CD14-positive monocyte (primary cell): ENCODE measurements around the gene C1QTNF6. TPM values are rescaled to one million over a fixed set of nuclear protein-coding genes. Genes with fewer than 3 reads are reported as not detected.

Experiments
- DNase-seq, 3 donors: peaks; one replicate each; pipeline ENCODE4 v3.0.0-alpha.2; 2011 to 2022
- H2AFZ ChIP-seq: 2 replicates; pipeline ENCODE4 v1.6.0; 2012; ENCODE audit warnings: mild to moderate bottlenecking, low read depth, low read length, inconsistent platforms; ENCODE audit not compliant: insufficient read depth, poor library complexity, severe bottlenecking
- H3K27ac ChIP-seq, 2 donors: 1 replicate in 1 of 2; 2 replicates in 1 of 2; pipeline ENCODE4 v1.5.1; 2012 to 2013; ENCODE audit warnings: low read length in 2 of 2, control low read depth in 1 of 2, inconsistent platforms in 1 of 2, low read depth in 1 of 2, mild to moderate bottlenecking in 1 of 2
- H3K27me3 ChIP-seq, 2 donors: one replicate each; pipeline versions ENCODE4 v1.6.0 to v1.6.1; 2011 to 2013; ENCODE audit warnings: low read length in 2 of 2; ENCODE audit not compliant: control insufficient read depth in 2 of 2, insufficient read depth in 2 of 2
- H3K36me3 ChIP-seq, 2 donors: replicated peaks in 1 of 2; 1 replicate in 1 of 2; 2 replicates in 1 of 2; pipeline versions ENCODE4 v1.5.1 to v1.6.1; 2012 to 2013; ENCODE audit warnings: low read length in 2 of 2, control low read depth in 1 of 2, inconsistent platforms in 1 of 2, mild to moderate bottlenecking in 1 of 2; ENCODE audit not compliant: insufficient read depth in 2 of 2, control insufficient read depth in 1 of 2
- H3K4me1 ChIP-seq, 2 donors: 1 replicate in 1 of 2; 2 replicates in 1 of 2; pipeline versions ENCODE4 v1.5.1 to v1.6.1; 2012 to 2013; ENCODE audit warnings: low read length in 2 of 2, control low read depth in 1 of 2, inconsistent platforms in 1 of 2, mild to moderate bottlenecking in 1 of 2, moderate library complexity in 1 of 2; ENCODE audit not compliant: insufficient read depth in 2 of 2, control insufficient read depth in 1 of 2
- H3K4me2 ChIP-seq: replicated peaks from 2 replicates; pipeline ENCODE3; 2012; ENCODE audit warnings: low read length, moderate library complexity, mild to moderate bottlenecking; ENCODE audit not compliant: poor library complexity, severe bottlenecking; ENCODE audit errors: extremely low read depth
- H3K4me3 ChIP-seq, 3 experiments: fragments of 200-600 bp in 1 of 3; sonication (generic) in 1 of 3; replicated peaks in 1 of 3; 1 replicate in 2 of 3; 2 replicates in 1 of 3; pipeline ENCODE4 v1.5.1; 2011 to 2013; ENCODE audit warnings: low read length in 3 of 3, mild to moderate bottlenecking in 3 of 3, control low read depth in 2 of 3, low read depth in 2 of 3, inconsistent platforms in 1 of 3, moderate library complexity in 1 of 3
- H3K79me2 ChIP-seq: 2 replicates; pipeline ENCODE4 v1.6.0; 2012; ENCODE audit warnings: mild to moderate bottlenecking, control low read depth, inconsistent platforms, low read length, moderate library complexity; ENCODE audit not compliant: insufficient read depth
- H3K9ac ChIP-seq: 2 replicates; pipeline ENCODE4 v1.6.0; 2017; ENCODE audit warnings: low read length, mild to moderate bottlenecking; ENCODE audit not compliant: insufficient read depth, poor library complexity, severe bottlenecking
- H3K9me3 ChIP-seq, 2 donors: replicated peaks in 1 of 2; 1 replicate in 1 of 2; 2 replicates in 1 of 2; pipeline versions ENCODE4 v1.5.1 to v1.6.1; 2012 to 2013; ENCODE audit warnings: low read length in 2 of 2, control low read depth in 1 of 2; ENCODE audit not compliant: control insufficient read depth in 1 of 2, insufficient read depth in 1 of 2
- H4K20me1 ChIP-seq: 2 replicates; pipeline ENCODE4 v1.6.0; 2012; ENCODE audit warnings: mild to moderate bottlenecking, low read length, control low read depth, moderate library complexity; ENCODE audit not compliant: insufficient read depth
- H3K27ac Mint-ChIP-seq, 7 donors: one replicate each; pipeline ENCODE4 v1.8.0; 2020; ENCODE audit warnings: mild to moderate bottlenecking in 7 of 7, mixed read lengths in 7 of 7, moderate library complexity in 6 of 7, inconsistent platforms in 2 of 7
- H3K27me3 Mint-ChIP-seq, 3 donors: one replicate each; pipeline ENCODE4 v1.8.0; 2021 to 2022; ENCODE audit warnings: low read depth in 3 of 3, mild to moderate bottlenecking in 3 of 3, mixed read lengths in 3 of 3, moderate library complexity in 3 of 3, inconsistent platforms in 1 of 3
- H3K36me3 Mint-ChIP-seq, 2 donors: one replicate each; pipeline ENCODE4 v1.8.0; 2020; ENCODE audit warnings: mixed read lengths in 2 of 2, inconsistent platforms in 1 of 2, mild to moderate bottlenecking in 1 of 2
- H3K4me1 Mint-ChIP-seq: one replicate; pipeline ENCODE4 v1.8.0; 2020; ENCODE audit warnings: mild to moderate bottlenecking, mixed read lengths
- H3K4me3 Mint-ChIP-seq, 2 donors: one replicate each; pipeline ENCODE4 v1.8.0; 2020; ENCODE audit warnings: mild to moderate bottlenecking in 2 of 2, mixed read lengths in 2 of 2, moderate library complexity in 1 of 2
- H3K9me3 Mint-ChIP-seq, 7 donors: one replicate each; pipeline ENCODE4 v1.8.0; 2020 to 2022; ENCODE audit warnings: mixed read lengths in 7 of 7, mild to moderate bottlenecking in 6 of 7, moderate library complexity in 6 of 7, inconsistent platforms in 2 of 7
- WGBS: methylation state at CpG from one replicate; pipeline ENCODE4 v1.1.5; 2013; ENCODE audit warnings: missing lambda C conversion rate; ENCODE audit not compliant: insufficient coverage; 5-methylcytosine and 5-hydroxymethylcytosine counted together
- intact Hi-C, 2 donors: fragments of 100-400 bp; cut with micrococcal nuclease; formaldehyde crosslinking; loops; one replicate each; pipeline versions ENCODE4 v1.15.0 to v1.15.1; 2023
- polyA plus RNA-seq, 3 donors: library from polyadenylated mRNA; depleted of rRNA in 1 of 3; unstranded in 2 of 3; stranded (reverse) in 1 of 3; fragments of 300-500 nt in 2 of 3; fragments of >200 nt in 1 of 3; fragmentation: Illumina TruSeq in 2 of 3; gene quantifications; 1 replicate in 2 of 3; 2 replicates in 1 of 3; pipeline ENCODE4 v1.2.3, GENCODE V29; 2012 to 2021
- TF ChIP-seq, protein P1 (sequence below): fragments of 200-600 bp; IDR thresholded peaks from one replicate; pipeline ENCODE4 v1.8.0; 2022; ENCODE audit warnings: antibody characterized with exemption, mild to moderate bottlenecking

C1QTNF6 gene
- polyA plus RNA-seq, 3 donors = 0.14 to 2.3 (median 0.24) TPM

DNA sequence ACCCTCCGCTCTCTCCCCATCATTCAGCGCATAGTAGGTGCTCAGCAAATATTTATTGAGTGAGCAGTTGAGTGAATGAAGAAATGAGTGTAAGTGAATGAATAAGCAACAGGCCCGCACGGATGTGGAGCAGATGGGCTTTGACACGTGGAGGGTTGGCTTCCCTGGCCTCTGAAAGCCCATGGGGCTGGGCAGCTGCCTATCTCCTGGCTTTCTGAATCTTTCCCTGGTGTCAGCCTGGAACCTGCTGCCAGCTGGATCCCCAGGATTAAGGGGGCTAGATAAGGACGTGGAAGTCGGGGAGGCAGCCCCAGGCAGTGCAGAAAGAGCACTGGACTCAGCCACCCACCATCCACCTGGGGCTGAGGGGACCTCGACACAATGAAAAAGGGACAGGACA, 50.9 kb downstream of the C1QTNF6 start:
- Histone ChIP-seq H3K79me2 (no peaks in the 10 kb centered on the region), H3K4me1 (no peaks in the 10 kb centered on the region), H3K4me3 (no peak overlapping the region), H3K27ac (no peak overlapping the region), H3K9ac (no peak overlapping the region), H3K9me3 (no peaks in the 10 kb centered on the region), H3K4me2 (no peak overlapping the region), H2AFZ (no peak overlapping the region), H4K20me1 (no peaks in the 10 kb centered on the region), H3K27me3 (no peaks in the 10 kb centered on the region), H3K36me3 (no peaks in the 10 kb centered on the region)
- Mint-ChIP-seq H3K4me1 (no peaks in the 10 kb centered on the region), H3K4me3 (peak overlapping the region in 1 of 2 donors; percentile 1), H3K9me3 (peaks cover 0 to 1% (median 0%) of the 10 kb centered on the region in 7 donors), H3K27ac (no peak overlapping the region), H3K27me3 (peaks cover 1 to 8% (median 2%) of the 10 kb centered on the region in 3 donors), H3K36me3 (no peaks in the 10 kb centered on the region)
- 89% methylated on average over 4 of the region's 8 CpGs for WGBS
- TF ChIP-seq, protein P1, sequence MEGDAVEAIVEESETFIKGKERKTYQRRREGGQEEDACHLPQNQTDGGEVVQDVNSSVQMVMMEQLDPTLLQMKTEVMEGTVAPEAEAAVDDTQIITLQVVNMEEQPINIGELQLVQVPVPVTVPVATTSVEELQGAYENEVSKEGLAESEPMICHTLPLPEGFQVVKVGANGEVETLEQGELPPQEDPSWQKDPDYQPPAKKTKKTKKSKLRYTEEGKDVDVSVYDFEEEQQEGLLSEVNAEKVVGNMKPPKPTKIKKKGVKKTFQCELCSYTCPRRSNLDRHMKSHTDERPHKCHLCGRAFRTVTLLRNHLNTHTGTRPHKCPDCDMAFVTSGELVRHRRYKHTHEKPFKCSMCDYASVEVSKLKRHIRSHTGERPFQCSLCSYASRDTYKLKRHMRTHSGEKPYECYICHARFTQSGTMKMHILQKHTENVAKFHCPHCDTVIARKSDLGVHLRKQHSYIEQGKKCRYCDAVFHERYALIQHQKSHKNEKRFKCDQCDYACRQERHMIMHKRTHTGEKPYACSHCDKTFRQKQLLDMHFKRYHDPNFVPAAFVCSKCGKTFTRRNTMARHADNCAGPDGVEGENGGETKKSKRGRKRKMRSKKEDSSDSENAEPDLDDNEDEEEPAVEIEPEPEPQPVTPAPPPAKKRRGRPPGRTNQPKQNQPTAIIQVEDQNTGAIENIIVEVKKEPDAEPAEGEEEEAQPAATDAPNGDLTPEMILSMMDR = no peak
- no peak for DNase-seq
- intact Hi-C loops = no loop called here

DNA sequence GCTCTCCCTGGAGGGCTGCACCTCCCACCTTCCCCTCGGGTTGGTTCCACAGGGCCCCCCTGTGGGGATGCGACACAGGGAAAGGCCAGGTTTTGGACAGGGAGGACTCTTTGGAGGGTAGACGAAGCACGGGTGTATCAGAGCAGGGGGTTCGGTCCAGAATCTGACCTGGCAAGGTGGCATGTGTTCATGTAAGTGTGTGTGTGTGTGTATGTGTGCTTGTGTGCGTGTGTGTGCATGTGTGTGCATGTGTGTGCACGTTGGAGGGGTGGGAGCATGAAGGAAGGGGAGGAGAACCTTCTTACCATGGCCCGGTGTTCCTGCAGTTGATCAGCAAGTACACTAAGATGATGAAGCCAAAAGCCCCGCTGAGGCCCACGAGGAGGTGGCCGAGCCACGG, 53.0 kb downstream of the C1QTNF6 start:
- no peaks in the 10 kb centered on the region for H3K36me3 ChIP-seq
- H3K27ac ChIP-seq = no peak overlapping the region
- Mint-ChIP-seq H3K4me3 (no peak overlapping the region), H3K4me1 (no peaks in the 10 kb centered on the region), H3K27ac (no peak overlapping the region), H3K9me3 (peaks cover 0 to 1% (median 0%) of the 10 kb centered on the region in 7 donors), H3K27me3 (peaks cover 1 to 8% (median 3%) of the 10 kb centered on the region in 3 donors), H3K36me3 (no peaks in the 10 kb centered on the region)
- no peaks in the 10 kb centered on the region for H3K79me2 ChIP-seq
- no peak for DNase-seq
- WGBS = 91% methylated on average over 11 of the region's 12 CpGs
- no peak overlapping the region for H3K4me3 ChIP-seq
- H2AFZ ChIP-seq = no peak overlapping the region
- TF ChIP-seq, protein P1 = no peak
- H4K20me1 ChIP-seq = no peaks in the 10 kb centered on the region
- no peaks in the 10 kb centered on the region for H3K9me3 ChIP-seq
- H3K4me2 ChIP-seq = no peak overlapping the region
- no peaks in the 10 kb centered on the region for H3K4me1 ChIP-seq
- H3K27me3 ChIP-seq = no peaks in the 10 kb centered on the region
- no peak overlapping the region for H3K9ac ChIP-seq
- intact Hi-C loops = no loop called here
